DND-41 (cell line): ENCODE results near the gene EPHB3.

Experiments used
- CTCF ChIP-seq: IDR thresholded peaks from 2 replicates; pipeline ENCODE4 v1.5.1; 2012; ENCODE audit warnings: borderline replicate concordance, low read length, moderate library complexity, mild to moderate bottlenecking; ENCODE audit not compliant: poor library complexity, severe bottlenecking; ENCODE audit errors: extremely low read depth
- EZH2 ChIP-seq: IDR thresholded peaks from 3 replicates; pipeline ENCODE4 v1.6.1; 2012; ENCODE audit warnings: borderline replicate concordance, low read depth, mild to moderate bottlenecking, moderate library complexity, low read length, inconsistent platforms; ENCODE audit not compliant: severe bottlenecking

DNA sequence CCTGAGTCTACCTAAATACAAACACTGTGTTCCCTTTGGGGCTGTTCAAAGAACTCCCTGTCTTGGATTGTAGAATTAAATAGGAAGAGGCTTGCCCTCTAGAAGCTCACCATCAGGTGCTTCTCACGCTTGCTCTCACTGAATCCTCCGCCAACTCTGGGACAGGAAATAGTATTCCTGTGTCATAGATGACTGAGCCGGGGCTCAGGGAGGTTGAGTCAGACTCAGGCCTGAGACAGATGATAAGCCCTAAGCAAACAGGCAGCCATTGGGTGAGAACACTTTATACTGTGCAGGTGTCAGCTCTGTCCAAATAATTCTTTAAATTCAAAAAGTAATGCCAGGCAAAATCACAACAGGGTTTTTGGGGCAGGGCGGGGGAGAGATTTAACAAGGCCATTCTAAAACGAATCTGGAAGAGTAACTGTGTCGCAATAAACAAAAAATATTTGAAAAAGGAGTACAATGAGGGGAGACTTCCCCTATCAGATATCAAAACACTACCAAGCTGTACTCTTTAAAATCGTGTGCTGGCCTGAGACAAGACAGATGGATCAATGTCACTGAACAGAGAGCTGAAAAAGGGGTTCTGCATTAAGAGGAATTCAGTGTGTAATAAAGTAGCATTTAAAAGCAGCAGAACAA, 59.0 kb downstream of the EPHB3 start:
- no peak for TF ChIP-seq CTCF
- no peak for TF ChIP-seq EZH2
